GM12874 (cell line): ENCODE data around the gene ITPK1.

Experiments used
- CTCF ChIP-seq: IDR thresholded peaks from 2 replicates; pipeline ENCODE4 v1.5.1; 2011; ENCODE audit warnings: low read depth, mild to moderate bottlenecking, control low read depth, low read length, moderate library complexity; ENCODE audit not compliant: insufficient read depth

Gene ITPK1

GRCh38 chr14:92929689-92930608 is 185.8 kb downstream of the ITPK1 start:
- no peak for TF ChIP-seq CTCF

GRCh38 chr14:92928961-92929688 is 186.6 kb downstream of the ITPK1 start:
- TF ChIP-seq CTCF = no peak

- TF ChIP-seq CTCF = no peak
These were observed 187.5 kb downstream of the ITPK1 start for GRCh38 chr14:92928258-92928629.

- TF ChIP-seq CTCF = no peak
These were observed 188.1 kb downstream of the ITPK1 start for GRCh38 chr14:92927349-92928257.

- no peak for TF ChIP-seq CTCF
These were observed 188.8 kb downstream of the ITPK1 start for GRCh38 chr14:92926931-92927330.

GRCh38 chr14:92926180-92926845 is 189.4 kb downstream of the ITPK1 start:
- no peak for TF ChIP-seq CTCF
